Measurements from ENCODE around the gene ALDH5A1.

DNA sequence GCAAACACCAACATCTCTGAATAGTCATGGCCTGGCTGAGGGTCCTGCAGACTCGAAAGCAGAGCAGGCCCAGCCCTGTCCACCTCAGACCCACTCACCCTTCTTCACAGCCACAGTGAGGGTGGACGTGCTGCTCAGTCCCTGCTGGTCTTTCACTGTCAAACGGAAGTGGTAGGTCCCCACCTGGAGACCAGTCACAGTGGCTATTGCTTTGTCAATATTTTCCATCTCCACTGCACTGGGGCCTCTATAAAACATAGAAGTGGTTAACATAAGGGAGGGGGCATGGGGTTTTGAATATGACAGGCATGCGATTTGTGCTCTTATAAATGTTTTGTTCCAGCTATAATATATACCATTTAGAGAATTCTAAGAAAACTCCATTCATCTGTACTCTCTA is 73.9 kb downstream of the ALDH5A1 start:
- TF ChIP-seq POLR2A (IDR thresholded peaks at IDR 0.05; ENCODE audit: low read length), result no peak
- no peak for TF ChIP-seq GATA1 (IDR thresholded peaks at IDR 0.05; ENCODE audit: low read depth, low read length)

All from erythroblast (primary cell).